HG03558 (cell line): ENCODE results near the gene MSANTD1.

ENCODE experiments used
- ATAC-seq: cut with Tn5 transposase; IDR thresholded peaks from one replicate; pipeline ENCODE4 v1.9.1; 2021; ENCODE audit warnings: moderate number of reproducible peaks; ENCODE audit not compliant: unreplicated experiment; ENCODE audit errors: extremely low read depth

MSANTD1 gene

GRCh38 chr4:3285558-3286334 is 36.8 kb downstream of the MSANTD1 start:
- ATAC-seq: no peak

- ATAC-seq: no peak
Measured at GRCh38 chr4:3286335-3287175, 37.6 kb downstream of the MSANTD1 start.

GRCh38 chr4:3287271-3287971 is 38.5 kb downstream of the MSANTD1 start:
- ATAC-seq: no peak

GRCh38 chr4:3287972-3288570 is 39.1 kb downstream of the MSANTD1 start:
- ATAC-seq: no peak

GRCh38 chr4:3288571-3289094 is 39.7 kb downstream of the MSANTD1 start:
- ATAC-seq: no peak

- no peak for ATAC-seq
Measured at GRCh38 chr4:3290476-3290875, 41.5 kb downstream of the MSANTD1 start.

- ATAC-seq: no peak
Measured at GRCh38 chr4:3290889-3291321, 41.9 kb downstream of the MSANTD1 start.

- ATAC-seq: no peak
Measured at GRCh38 chr4:3291411-3291968, 42.5 kb downstream of the MSANTD1 start.

GRCh38 chr4:3291969-3292570 is 43.1 kb downstream of the MSANTD1 start:
- ATAC-seq: peak; percentile 5

GRCh38 chr4:3292571-3293400 is 43.8 kb downstream of the MSANTD1 start, which contains the start of gene RGS12:
Gene RGS12, plus strand, starts transcription at chr4:3293021. Its CDS starts 23,150 bp downstream, at chr4:3316171.
- ATAC-seq: peak; percentile 50

- no peak for ATAC-seq
Measured at GRCh38 chr4:3293401-3294391, 44.7 kb downstream of the MSANTD1 start.

- ATAC-seq: no peak
Measured at GRCh38 chr4:3294401-3295241, 45.7 kb downstream of the MSANTD1 start.

GRCh38 chr4:3295837-3296624 is 47.1 kb downstream of the MSANTD1 start:
- no peak for ATAC-seq

- ATAC-seq: no peak
Measured at GRCh38 chr4:3296651-3297050, 47.7 kb downstream of the MSANTD1 start.

GRCh38 chr4:3297066-3297859 is 48.3 kb downstream of the MSANTD1 start:
- no peak for ATAC-seq
